ENCODE measurements around the gene JARID2.

JARID2 gene

DNA sequence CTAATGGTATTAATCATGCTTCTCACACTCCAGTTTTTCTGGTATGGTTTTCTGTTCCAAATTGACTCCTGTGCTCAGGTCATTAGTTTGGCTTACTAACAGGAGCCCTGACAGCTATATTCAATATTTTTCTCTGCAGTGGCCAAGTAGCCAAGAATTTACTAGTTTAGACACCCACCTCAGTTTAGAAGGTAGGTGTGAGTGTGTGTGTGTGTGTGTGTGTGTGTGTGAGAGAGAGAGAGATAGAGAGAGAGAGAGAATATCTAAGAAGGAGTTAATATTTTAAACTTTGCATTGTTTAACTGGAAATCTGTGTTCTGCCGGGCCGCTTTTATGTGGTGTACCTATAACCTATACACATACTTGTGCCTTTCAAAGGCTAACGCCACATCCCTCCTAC lies 18.5 kb downstream of the JARID2 start:
- H4K8ac ChIP-seq (ENCODE audit: low read depth, low read length) = no peak overlapping the region

GRCh38 chr6:15264902-15265761 lies 19.3 kb downstream of the JARID2 start:
- no peak overlapping the region for H3K27ac ChIP-seq (replicated peaks; ENCODE audit: low read length)
- H2AFZ ChIP-seq (ENCODE audit: low read length) = no peak overlapping the region
- H3K79me1 ChIP-seq (ENCODE audit: low read depth, low read length) = no peaks in the 10 kb centered on the region
- no peak overlapping the region for H3K9ac ChIP-seq (ENCODE audit: low read depth, low read length, poor library complexity)
- DNase-seq (ENCODE audit: low spot score) = peak; percentile 52
- H3K36me3 ChIP-seq (replicated peaks in 1 of 2; ENCODE audit: control insufficient read depth in 2 of 2, insufficient read depth in 2 of 2, low read length in 2 of 2) = no peaks in the 10 kb centered on the region
- no peak overlapping the region for H3K23ac ChIP-seq (ENCODE audit: low read depth, low read length, poor library complexity)
- no peak overlapping the region for H2BK12ac ChIP-seq (ENCODE audit: low read length)
- H3K18ac ChIP-seq (ENCODE audit: low read length) = no peak overlapping the region
- H3K27me3 ChIP-seq (ENCODE audit: control insufficient read depth in 3 of 3, insufficient read depth in 3 of 3, low read depth in 1 of 3, low read length in 3 of 3) = no peaks in the 10 kb centered on the region
- no CpG with 5 or more reads among the region's 7 CpGs for WGBS, 2 donors (ENCODE audit: extremely low coverage in 2 of 2, insufficient read length in 2 of 2, insufficient replicate concordance in 1 of 2)
- no peak overlapping the region for H2BK15ac ChIP-seq (ENCODE audit: low read length)
- no peak overlapping the region for H2AK5ac ChIP-seq (ENCODE audit: low read depth, low read length)
- no peak overlapping the region for H4K91ac ChIP-seq (ENCODE audit: low read depth, low read length, poor library complexity)
- H2BK120ac ChIP-seq (ENCODE audit: low read depth, low read length) = no peak overlapping the region
- no peak overlapping the region for H3K14ac ChIP-seq (ENCODE audit: low read length)
- no peak overlapping the region for H3K4me3 ChIP-seq (ENCODE audit: low read length in 2 of 2)
- H3K4ac ChIP-seq (ENCODE audit: low read length) = no peak overlapping the region
- no peak overlapping the region for H4K8ac ChIP-seq (ENCODE audit: low read depth, low read length)
- H3K4me1 ChIP-seq (ENCODE audit: control insufficient read depth in 2 of 2, insufficient read depth in 1 of 2, low read depth in 1 of 2, low read length in 2 of 2) = peaks cover 40 to 72% of the 10 kb centered on the region in 2 donors
- peaks cover 0 to 3% of the 10 kb centered on the region in 2 donors for H3K9me3 ChIP-seq (replicated peaks in 1 of 2; ENCODE audit: control insufficient read depth in 2 of 2, insufficient read depth in 1 of 2, low read depth in 1 of 2, low read length in 2 of 2)
- H2BK5ac ChIP-seq (ENCODE audit: low read length) = no peak overlapping the region
- no peak overlapping the region for H3K4me2 ChIP-seq (ENCODE audit: insufficient read depth, low read length, poor library complexity, severe bottlenecking)

More for the DNA sequence above, 18.5 kb downstream of the JARID2 start:
- DNase-seq (ENCODE audit: low spot score) = no peak
- no peak overlapping the region for H2BK12ac ChIP-seq (ENCODE audit: low read length)
- peaks cover 40 to 78% of the 10 kb centered on the region in 2 donors for H3K4me1 ChIP-seq (ENCODE audit: control insufficient read depth in 2 of 2, insufficient read depth in 1 of 2, low read depth in 1 of 2, low read length in 2 of 2)
- H3K27me3 ChIP-seq (ENCODE audit: control insufficient read depth in 3 of 3, insufficient read depth in 3 of 3, low read depth in 1 of 3, low read length in 3 of 3) = no peaks in the 10 kb centered on the region
- H3K9ac ChIP-seq (ENCODE audit: low read depth, low read length, poor library complexity) = no peak overlapping the region
- H3K9me3 ChIP-seq (replicated peaks in 1 of 2; ENCODE audit: control insufficient read depth in 2 of 2, insufficient read depth in 1 of 2, low read depth in 1 of 2, low read length in 2 of 2) = peaks cover 0 to 3% of the 10 kb centered on the region in 2 donors
- H2BK120ac ChIP-seq (ENCODE audit: low read depth, low read length) = no peak overlapping the region
- H3K27ac ChIP-seq (replicated peaks; ENCODE audit: low read length) = no peak overlapping the region
- no peak overlapping the region for H2BK15ac ChIP-seq (ENCODE audit: low read length)
- H3K4ac ChIP-seq (ENCODE audit: low read length) = no peak overlapping the region
- WGBS, 2 donors (ENCODE audit: extremely low coverage in 2 of 2, insufficient read length in 2 of 2, insufficient replicate concordance in 1 of 2) = no CpG with 5 or more reads among the region's 3 CpGs
- no peak overlapping the region for H3K14ac ChIP-seq (ENCODE audit: low read length)
- H2BK5ac ChIP-seq (ENCODE audit: low read length) = no peak overlapping the region
- no peaks in the 10 kb centered on the region for H3K36me3 ChIP-seq (replicated peaks in 1 of 2; ENCODE audit: control insufficient read depth in 2 of 2, insufficient read depth in 2 of 2, low read length in 2 of 2)
- no peak overlapping the region for H3K4me3 ChIP-seq (ENCODE audit: low read length in 2 of 2)
- H3K79me1 ChIP-seq (ENCODE audit: low read depth, low read length) = no peaks in the 10 kb centered on the region
- no peak overlapping the region for H4K91ac ChIP-seq (ENCODE audit: low read depth, low read length, poor library complexity)
- no peak overlapping the region for H2AFZ ChIP-seq (ENCODE audit: low read length)
- no peak overlapping the region for H3K18ac ChIP-seq (ENCODE audit: low read length)
- no peak overlapping the region for H2AK5ac ChIP-seq (ENCODE audit: low read depth, low read length)
- no peak overlapping the region for H3K23ac ChIP-seq (ENCODE audit: low read depth, low read length, poor library complexity)
- H3K4me2 ChIP-seq (ENCODE audit: insufficient read depth, low read length, poor library complexity, severe bottlenecking) = no peak overlapping the region

- Histone ChIP-seq H3K79me1 (ENCODE audit: low read depth, low read length) (peaks cover 2% of the 10 kb centered on the region), H3K23ac (ENCODE audit: low read depth, low read length, poor library complexity) (no peak overlapping the region), H2AK5ac (ENCODE audit: low read depth, low read length) (no peak overlapping the region), H2BK5ac (ENCODE audit: low read length) (no peak overlapping the region), H3K36me3 (replicated peaks in 1 of 2; ENCODE audit: control insufficient read depth in 2 of 2, insufficient read depth in 2 of 2, low read length in 2 of 2) (no peaks in the 10 kb centered on the region), H3K14ac (ENCODE audit: low read length) (no peak overlapping the region), H3K27ac (replicated peaks; ENCODE audit: low read length) (no peak overlapping the region), H2BK120ac (ENCODE audit: low read depth, low read length) (no peak overlapping the region), H3K4me3 (ENCODE audit: low read length in 2 of 2) (no peak overlapping the region), H3K4me1 (ENCODE audit: control insufficient read depth in 2 of 2, insufficient read depth in 1 of 2, low read depth in 1 of 2, low read length in 2 of 2) (peaks cover 40 to 65% of the 10 kb centered on the region in 2 donors), H3K9me3 (replicated peaks in 1 of 2; ENCODE audit: control insufficient read depth in 2 of 2, insufficient read depth in 1 of 2, low read depth in 1 of 2, low read length in 2 of 2) (peaks cover 0 to 3% of the 10 kb centered on the region in 2 donors), H4K8ac (ENCODE audit: low read depth, low read length) (no peak overlapping the region), H3K4me2 (ENCODE audit: insufficient read depth, low read length, poor library complexity, severe bottlenecking) (no peak overlapping the region), H4K91ac (ENCODE audit: low read depth, low read length, poor library complexity) (no peak overlapping the region), H3K27me3 (ENCODE audit: control insufficient read depth in 3 of 3, insufficient read depth in 3 of 3, low read depth in 1 of 3, low read length in 3 of 3) (no peaks in the 10 kb centered on the region), H3K18ac (ENCODE audit: low read length) (no peak overlapping the region), H3K9ac (ENCODE audit: low read depth, low read length, poor library complexity) (no peak overlapping the region), H2BK15ac (ENCODE audit: low read length) (no peak overlapping the region), H3K4ac (ENCODE audit: low read length) (no peak overlapping the region), H2AFZ (ENCODE audit: low read length) (no peak overlapping the region), H2BK12ac (ENCODE audit: low read length) (no peak overlapping the region)
- DNase-seq (ENCODE audit: low spot score) = no peak
- WGBS, 2 donors (ENCODE audit: extremely low coverage in 2 of 2, insufficient read length in 2 of 2, insufficient replicate concordance in 1 of 2) = no CpG with 5 or more reads among the region's 5 CpGs
Observed at GRCh38 chr6:15265787-15266186, 19.9 kb downstream of the JARID2 start.

- no peak for DNase-seq (ENCODE audit: low spot score)
- H2BK5ac ChIP-seq (ENCODE audit: low read length) = no peak overlapping the region
- H2BK15ac ChIP-seq (ENCODE audit: low read length) = no peak overlapping the region
- no peak overlapping the region for H2AFZ ChIP-seq (ENCODE audit: low read length)
- H3K27ac ChIP-seq (replicated peaks; ENCODE audit: low read length) = no peak overlapping the region
- H3K36me3 ChIP-seq (replicated peaks in 1 of 2; ENCODE audit: control insufficient read depth in 2 of 2, insufficient read depth in 2 of 2, low read length in 2 of 2) = no peaks in the 10 kb centered on the region
- no peak overlapping the region for H3K18ac ChIP-seq (ENCODE audit: low read length)
- peaks cover 40 to 63% of the 10 kb centered on the region in 2 donors for H3K4me1 ChIP-seq (ENCODE audit: control insufficient read depth in 2 of 2, insufficient read depth in 1 of 2, low read depth in 1 of 2, low read length in 2 of 2)
- H3K79me1 ChIP-seq (ENCODE audit: low read depth, low read length) = peaks cover 5% of the 10 kb centered on the region
- no peak overlapping the region for H4K8ac ChIP-seq (ENCODE audit: low read depth, low read length)
- H3K4me2 ChIP-seq (ENCODE audit: insufficient read depth, low read length, poor library complexity, severe bottlenecking) = no peak overlapping the region
- H2AK5ac ChIP-seq (ENCODE audit: low read depth, low read length) = no peak overlapping the region
- no peak overlapping the region for H3K4me3 ChIP-seq (ENCODE audit: low read length in 2 of 2)
- H3K9me3 ChIP-seq (replicated peaks in 1 of 2; ENCODE audit: control insufficient read depth in 2 of 2, insufficient read depth in 1 of 2, low read depth in 1 of 2, low read length in 2 of 2) = peaks cover 0 to 3% of the 10 kb centered on the region in 2 donors
- H3K14ac ChIP-seq (ENCODE audit: low read length) = no peak overlapping the region
- H3K4ac ChIP-seq (ENCODE audit: low read length) = no peak overlapping the region
- no peak overlapping the region for H2BK120ac ChIP-seq (ENCODE audit: low read depth, low read length)
- H3K9ac ChIP-seq (ENCODE audit: low read depth, low read length, poor library complexity) = no peak overlapping the region
- no peak overlapping the region for H4K91ac ChIP-seq (ENCODE audit: low read depth, low read length, poor library complexity)
- H3K23ac ChIP-seq (ENCODE audit: low read depth, low read length, poor library complexity) = no peak overlapping the region
- H2BK12ac ChIP-seq (ENCODE audit: low read length) = no peak overlapping the region
- WGBS, 2 donors (ENCODE audit: extremely low coverage in 2 of 2, insufficient read length in 2 of 2, insufficient replicate concordance in 1 of 2) = no CpG with 5 or more reads among the region's 11 CpGs
- H3K27me3 ChIP-seq (ENCODE audit: control insufficient read depth in 3 of 3, insufficient read depth in 3 of 3, low read depth in 1 of 3, low read length in 3 of 3) = no peaks in the 10 kb centered on the region
Observed at GRCh38 chr6:15266423-15266996, 20.6 kb downstream of the JARID2 start.

Measured in neuronal stem cell (in vitro differentiated cells).